ENCODE data around the gene TMEM255B. TPM values are rescaled to one million over a fixed set of nuclear protein-coding genes. Genes with fewer than 3 reads are reported as not detected.

The TMEM255B gene
- total and polyA plus RNA-seq, 9 of the 15 experiments (the other 6 are each of a cell fraction or from before 2014, with no cell fraction given) = 0.01 to 0.75 (median 0.23) TPM

- Histone ChIP-seq H3K36me3 (ENCODE audit: control insufficient read depth, insufficient read depth, low read length) (no peaks in the 10 kb centered on the region), H3K4me2 (ENCODE audit: insufficient read depth, low read length) (no peak overlapping the region), H4K20me1 (replicated peaks; ENCODE audit: control insufficient read depth, insufficient read depth, low read length) (no peaks in the 10 kb centered on the region), H3K79me2 (ENCODE audit: control insufficient read depth, insufficient read depth, low read length) (no peaks in the 10 kb centered on the region), H3K27ac (ENCODE audit: extremely low read depth, low read depth, low read length) (no peak overlapping the region), H3K9me1 (ENCODE audit: control insufficient read depth, insufficient read depth, low read length) (no peaks in the 10 kb centered on the region), H3K27me3 (ENCODE audit: control insufficient read depth in 2 of 2, insufficient read depth in 2 of 2, low read length in 2 of 2) (no peaks in the 10 kb centered on the region), H3K4me1 (replicated peaks in 1 of 2; ENCODE audit: control insufficient read depth in 2 of 2, insufficient read depth in 2 of 2, low read length in 2 of 2) (peaks cover 0 to 24% of the 10 kb centered on the region in 2 experiments; a peak in 2 of 5 replicates), H3K9me3 (replicated peaks; ENCODE audit: control insufficient read depth, insufficient read depth, low read depth, low read length) (no peaks in the 10 kb centered on the region), H2AFZ (ENCODE audit: low read depth, low read length) (no peak overlapping the region), H3K4me3 (no peak overlapping the region), H3K9ac (ENCODE audit: insufficient read depth in 1 of 2, low read depth in 2 of 2, low read length in 2 of 2) (no peak overlapping the region)
- intact Hi-C loops (cut with micrococcal nuclease) (no loop called here), in situ Hi-C loops (cut with MboI) (no loop called here)
- no peak for DNase-seq (ENCODE audit: extremely low read depth in 1 of 4, low spot score in 3 of 4)
- no TSS peak for BruUV-seq (replicated peaks)
- no peak for ATAC-seq
- ChIA-PET CTCF (ENCODE audit: low intra/inter-chr PET ratio) (no interaction called here), POLR2A (no interaction called here)
- no peak for TF ChIP-seq MBD1 (CRISPR knock-in tag; IDR thresholded peaks at IDR 0.05)
- TF ChIP-seq POLR2G (IDR thresholded peaks at IDR 0.05; ENCODE audit: low read depth, low read length) = 0 out of 2 replicates have a peak, but pooled peaks have one; percentile 12
- no peak for FAIRE-seq
- 88% methylated on average over 21 of the region's 38 CpGs for WGBS (ENCODE audit: insufficient coverage, low coverage, missing lambda C conversion rate)
Measured at GRCh38 chr13:113834496-113835200, 75.6 kb downstream of the TMEM255B start.
